ENCODE measurements around the gene MYLK3. TPM values are rescaled to one million over a fixed set of nuclear protein-coding genes. Genes with fewer than 3 reads are reported as not detected.

Gene MYLK3
- total RNA-seq (2022) (0.80 and 1.4 TPM in 2 replicates), Bru-seq, nascent RNA (percentile 21 among the genes with signal in this experiment), BruChase-seq, experiment 1, labeled RNA remaining after a 6-hour chase (percentile 23 among the genes with signal in this experiment), BruChase-seq, experiment 2, labeled RNA remaining after a 2-hour chase (percentile 26 among the genes with signal in this experiment)
- long read RNA-seq, result 0 reads

DNA sequence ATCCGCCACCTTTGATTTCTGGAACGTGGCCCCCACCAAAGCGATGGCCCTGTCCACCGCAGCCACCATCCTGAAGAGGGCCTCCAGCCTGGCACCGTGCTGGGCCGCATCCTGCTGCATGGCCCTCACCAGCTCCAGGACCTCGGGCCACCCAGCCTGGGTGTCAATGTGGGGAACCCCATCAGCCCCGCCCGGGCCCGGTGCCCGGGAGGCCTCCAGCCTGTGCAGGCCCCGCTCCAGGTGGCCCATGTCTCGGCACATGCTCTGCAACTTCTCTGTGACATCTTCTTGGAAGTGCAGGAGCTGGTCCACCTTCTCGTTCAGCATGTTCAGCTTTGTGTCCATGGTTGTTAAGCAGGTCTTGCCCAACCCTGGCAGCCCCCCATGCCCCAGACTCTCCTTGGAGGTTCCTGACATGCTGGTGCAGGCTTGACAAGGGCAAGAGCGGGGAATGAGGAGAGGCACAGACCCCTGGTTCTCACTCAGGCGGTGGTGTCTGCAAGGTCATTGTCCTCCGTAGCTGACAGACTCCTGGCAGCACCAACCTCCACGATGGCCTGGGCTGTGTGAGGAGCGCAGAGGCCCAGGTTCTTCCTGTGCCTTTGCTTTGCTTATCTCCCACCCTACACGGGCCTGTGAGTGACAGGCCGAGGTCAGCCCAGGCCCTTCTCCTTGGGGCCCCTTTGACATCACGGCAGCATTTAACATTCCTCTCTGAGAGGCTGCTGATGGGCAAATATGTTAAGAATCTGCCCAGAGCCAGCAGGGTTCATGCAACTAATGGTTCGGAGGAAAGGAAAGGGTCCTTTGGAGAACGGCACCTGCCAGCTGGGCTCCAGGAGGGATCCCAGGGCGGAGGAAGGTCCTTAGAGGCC is at the start of gene MYLK3:
Gene MYLK3, minus strand, starts transcription at position 568 of the 875 bp plus-strand sequence. Its CDS starts 151 bp downstream, at position 417.
- no peak within 1 kb of the TSS for H3K4me3 Mint-ChIP-seq (ENCODE audit: low read depth, unreplicated experiment)
- BruUV-seq (replicated peaks), result no TSS peak
- no peaks in the 10 kb centered on the region for H3K27me3 Mint-ChIP-seq (ENCODE audit: unreplicated experiment)
- intact Hi-C loops (cut with micrococcal nuclease; ENCODE audit: unreplicated experiment), result no loop called here
- H3K27ac Mint-ChIP-seq (ENCODE audit: unreplicated experiment), result no peak within 1 kb of the TSS
- no peak for DNase-seq
- TF ChIP-seq, protein P1, sequence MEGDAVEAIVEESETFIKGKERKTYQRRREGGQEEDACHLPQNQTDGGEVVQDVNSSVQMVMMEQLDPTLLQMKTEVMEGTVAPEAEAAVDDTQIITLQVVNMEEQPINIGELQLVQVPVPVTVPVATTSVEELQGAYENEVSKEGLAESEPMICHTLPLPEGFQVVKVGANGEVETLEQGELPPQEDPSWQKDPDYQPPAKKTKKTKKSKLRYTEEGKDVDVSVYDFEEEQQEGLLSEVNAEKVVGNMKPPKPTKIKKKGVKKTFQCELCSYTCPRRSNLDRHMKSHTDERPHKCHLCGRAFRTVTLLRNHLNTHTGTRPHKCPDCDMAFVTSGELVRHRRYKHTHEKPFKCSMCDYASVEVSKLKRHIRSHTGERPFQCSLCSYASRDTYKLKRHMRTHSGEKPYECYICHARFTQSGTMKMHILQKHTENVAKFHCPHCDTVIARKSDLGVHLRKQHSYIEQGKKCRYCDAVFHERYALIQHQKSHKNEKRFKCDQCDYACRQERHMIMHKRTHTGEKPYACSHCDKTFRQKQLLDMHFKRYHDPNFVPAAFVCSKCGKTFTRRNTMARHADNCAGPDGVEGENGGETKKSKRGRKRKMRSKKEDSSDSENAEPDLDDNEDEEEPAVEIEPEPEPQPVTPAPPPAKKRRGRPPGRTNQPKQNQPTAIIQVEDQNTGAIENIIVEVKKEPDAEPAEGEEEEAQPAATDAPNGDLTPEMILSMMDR (IDR thresholded peaks at IDR 0.05; ENCODE audit: unreplicated experiment), result no peak
- CTCF ChIA-PET, result no interaction called here
- H3K36me3 Mint-ChIP-seq (ENCODE audit: insufficient read depth, unreplicated experiment), result no peaks in the 10 kb centered on the region
- H3K9me3 Mint-ChIP-seq (ENCODE audit: low read depth, unreplicated experiment), result no peaks in the 10 kb centered on the region
- H3K4me1 Mint-ChIP-seq (ENCODE audit: low read depth, unreplicated experiment), result no peaks in the 10 kb centered on the region

DNA sequence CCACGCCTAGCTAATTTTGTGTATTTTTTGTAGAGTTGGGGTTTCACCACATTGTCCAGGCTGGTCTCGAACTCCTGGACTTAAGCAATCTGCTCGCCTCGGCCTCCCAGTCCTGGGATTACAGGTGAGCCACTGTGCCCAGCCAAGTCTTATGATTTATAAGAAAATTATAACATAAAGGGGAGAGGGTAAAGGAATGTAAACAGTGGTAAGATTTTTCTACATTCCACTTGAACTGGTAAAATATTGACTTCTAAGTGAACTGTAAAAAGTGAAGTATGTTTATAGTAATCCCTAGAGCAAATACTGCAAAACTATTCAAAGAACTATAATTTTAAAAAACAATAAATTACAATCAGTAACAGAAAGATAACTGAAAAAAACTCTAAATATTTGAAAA is 49.4 kb upstream of the MYLK3 start:
- no peak for DNase-seq
- CTCF ChIA-PET, result no interaction called here
- no peaks in the 10 kb centered on the region for H3K27me3 Mint-ChIP-seq (ENCODE audit: unreplicated experiment)
- intact Hi-C loops (cut with micrococcal nuclease; ENCODE audit: unreplicated experiment), result no loop called here
- no peaks in the 10 kb centered on the region for H3K36me3 Mint-ChIP-seq (ENCODE audit: insufficient read depth, unreplicated experiment)
- no peak overlapping the region for H3K4me3 Mint-ChIP-seq (ENCODE audit: low read depth, unreplicated experiment)
- no peak overlapping the region for H3K27ac Mint-ChIP-seq (ENCODE audit: unreplicated experiment)
- TF ChIP-seq, protein P1 (IDR thresholded peaks at IDR 0.05; ENCODE audit: unreplicated experiment), result no peak
- no TSS peak for BruUV-seq (replicated peaks)
- peaks cover 11% of the 10 kb centered on the region for H3K9me3 Mint-ChIP-seq (ENCODE audit: low read depth, unreplicated experiment)
- H3K4me1 Mint-ChIP-seq (ENCODE audit: low read depth, unreplicated experiment), result peaks cover 8% of the 10 kb centered on the region

DNA sequence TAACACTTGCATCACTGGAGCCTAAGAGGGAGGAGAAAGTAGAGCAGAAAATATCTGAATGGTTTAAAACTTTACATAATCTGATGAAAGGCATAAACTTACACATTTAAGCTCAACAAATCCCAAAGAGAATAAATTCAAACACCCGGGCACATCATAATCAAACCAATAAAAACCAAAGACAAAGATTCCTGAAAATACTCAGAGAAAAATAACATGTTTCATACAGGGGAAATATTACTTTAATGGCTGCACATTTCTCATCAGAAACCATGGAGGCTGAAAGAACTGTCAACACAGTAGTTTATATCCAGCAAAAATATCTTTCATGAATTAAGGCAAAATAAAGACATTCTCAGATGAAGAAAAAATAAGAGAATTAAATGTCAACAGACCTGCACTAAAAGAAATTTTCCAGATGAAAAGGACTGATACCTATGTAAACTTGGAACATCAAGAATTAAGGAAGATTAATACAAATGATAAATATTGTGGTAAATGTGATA is 48.7 kb upstream of the MYLK3 start:
- BruUV-seq (replicated peaks), result no TSS peak
- TF ChIP-seq, protein P1 (IDR thresholded peaks at IDR 0.05; ENCODE audit: unreplicated experiment), result no peak
- Mint-ChIP-seq H3K9me3 (ENCODE audit: low read depth, unreplicated experiment) (peaks cover 11% of the 10 kb centered on the region), H3K27ac (ENCODE audit: unreplicated experiment) (no peak overlapping the region), H3K4me1 (ENCODE audit: low read depth, unreplicated experiment) (peaks cover 7% of the 10 kb centered on the region), H3K36me3 (ENCODE audit: insufficient read depth, unreplicated experiment) (no peaks in the 10 kb centered on the region), H3K27me3 (ENCODE audit: unreplicated experiment) (no peaks in the 10 kb centered on the region), H3K4me3 (ENCODE audit: low read depth, unreplicated experiment) (no peak overlapping the region)
- CTCF ChIA-PET, result no interaction called here
- intact Hi-C loops (cut with micrococcal nuclease; ENCODE audit: unreplicated experiment), result no loop called here
- DNase-seq, result no peak

DNA sequence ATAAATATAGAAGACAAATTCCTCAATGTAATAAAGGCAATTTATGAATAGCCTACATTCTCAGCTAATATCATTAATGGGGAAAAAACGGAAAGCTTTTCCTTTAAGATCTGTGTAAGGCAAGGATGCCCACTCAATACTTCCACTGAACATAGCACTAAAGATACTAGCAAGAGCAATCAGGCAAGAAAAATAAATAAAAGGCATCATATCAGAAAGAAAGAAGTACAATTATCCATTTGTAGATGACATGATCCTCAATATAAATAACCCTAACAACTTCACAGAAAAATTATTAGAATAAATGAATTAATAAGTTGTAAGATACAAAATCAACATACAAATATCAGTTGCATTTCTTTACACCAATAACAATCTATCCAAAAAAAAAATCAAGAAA is 45.7 kb upstream of the MYLK3 start:
- Mint-ChIP-seq H3K27ac (ENCODE audit: unreplicated experiment) (no peak overlapping the region), H3K36me3 (ENCODE audit: insufficient read depth, unreplicated experiment) (peaks cover 13% of the 10 kb centered on the region), H3K27me3 (ENCODE audit: unreplicated experiment) (no peaks in the 10 kb centered on the region), H3K4me3 (ENCODE audit: low read depth, unreplicated experiment) (no peak overlapping the region), H3K9me3 (ENCODE audit: low read depth, unreplicated experiment) (peaks cover 11% of the 10 kb centered on the region), H3K4me1 (ENCODE audit: low read depth, unreplicated experiment) (peaks cover 17% of the 10 kb centered on the region)
- TF ChIP-seq, protein P1 (IDR thresholded peaks at IDR 0.05; ENCODE audit: unreplicated experiment), result no peak
- BruUV-seq (replicated peaks), result no TSS peak
- no peak for DNase-seq
- CTCF ChIA-PET, result interaction anchor here (0.5 kb wide), 1 partner anchor 171 kb away, joined by 5 read pairs; no protein-coding TSS in a partner anchor
- intact Hi-C loops (cut with micrococcal nuclease; ENCODE audit: unreplicated experiment), result no loop called here
